H1 (cell line): ENCODE data around the gene ASH1L. TPM values are rescaled to one million over a fixed set of nuclear protein-coding genes. Genes with fewer than 3 reads are reported as not detected.

Experiments used
- CTCF ChIA-PET: fragments of 300-600 bp; sonication (Branson Sonifier 250); formaldehyde crosslinking; loops from one replicate; lab custom pipeline; 2021; ENCODE audit not compliant: partially characterized antibody; lab: Charles Lee
- POLR2A ChIA-PET: fragments of 300-600 bp; sonication (Branson Sonifier 250); formaldehyde crosslinking; loops from one replicate; lab custom pipeline; 2021; ENCODE audit warnings: inconsistent platforms; ENCODE audit not compliant: partially characterized antibody; lab: Charles Lee
- DNase-seq, 2 experiments: peaks; one replicate each; pipeline versions ENCODE4 v3.0.0 to v3.0.0-alpha.2; 2010 to 2022; ENCODE audit warnings: low spot score in 2 of 2, low read depth in 1 of 2, mixed read lengths in 1 of 2
- FAIRE-seq: peaks from 2 replicates; lab custom pipeline; 2011; peaks lifted over from hg19 to GRCh38; lab: Jason Lieb, UNC
- H2AFZ ChIP-seq: 2 replicates; pipeline ENCODE4 v1.8.1; 2012; ENCODE audit warnings: low read length, inconsistent platforms
- H2AK5ac ChIP-seq: 2 replicates; pipeline ENCODE4 v1.6.1; 2013; ENCODE audit warnings: low read depth, low read length
- H2BK120ac ChIP-seq: replicated peaks from 2 replicates; pipeline ENCODE3; 2013; ENCODE audit warnings: low read depth, low read length, inconsistent platforms
- H2BK12ac ChIP-seq: 2 replicates; pipeline ENCODE4 v1.6.1; 2013; ENCODE audit warnings: low read depth, low read length
- H2BK15ac ChIP-seq: 2 replicates; pipeline ENCODE4 v1.6.1; 2013; ENCODE audit warnings: low read length
- H2BK20ac ChIP-seq: 2 replicates; pipeline ENCODE4 v1.6.1; 2013; ENCODE audit warnings: low read length
- H2BK5ac ChIP-seq: 2 replicates; pipeline ENCODE4 v1.6.1; 2013; ENCODE audit warnings: low read depth, low read length
- H3K14ac ChIP-seq: 2 replicates; pipeline ENCODE4 v1.6.1; 2013; ENCODE audit warnings: inconsistent platforms; ENCODE audit not compliant: insufficient read length
- H3K18ac ChIP-seq: 2 replicates; pipeline ENCODE4 v1.6.1; 2013; ENCODE audit warnings: low read length; ENCODE audit errors: extremely low read depth
- H3K23ac ChIP-seq: 2 replicates; pipeline ENCODE4 v1.6.1; 2013; ENCODE audit warnings: inconsistent platforms; ENCODE audit not compliant: insufficient read length
- H3K23me2 ChIP-seq: 2 replicates; pipeline ENCODE4 v1.6.1; 2013; ENCODE audit warnings: low read depth, low read length
- H3K27ac ChIP-seq: 2 replicates; pipeline ENCODE4 v1.6.1; 2011; ENCODE audit warnings: low read depth, low read length, inconsistent platforms
- H3K27me3 ChIP-seq, 4 experiments: replicated peaks in 1 of 4; 1 replicate in 1 of 4; 2 replicates in 3 of 4; pipeline versions ENCODE4 v1.6.1 to v1.8.1; 2011 to 2013; ENCODE audit warnings: low read length in 3 of 4, mild to moderate bottlenecking in 3 of 4, inconsistent platforms in 2 of 4, mixed read lengths in 2 of 4, moderate library complexity in 1 of 4; ENCODE audit not compliant: control insufficient read depth in 3 of 4, insufficient read depth in 3 of 4; ENCODE audit errors: extremely low read depth in 1 of 4
- H3K36me3 ChIP-seq, 4 experiments: 2 replicates each; pipeline versions ENCODE4 v1.6.1 to v1.8.1; 2011 to 2013; ENCODE audit warnings: mild to moderate bottlenecking in 4 of 4, low read length in 3 of 4, moderate library complexity in 2 of 4, control low read depth in 1 of 4, inconsistent platforms in 1 of 4; ENCODE audit not compliant: insufficient read depth in 4 of 4, control insufficient read depth in 2 of 4
- H3K4ac ChIP-seq: replicated peaks from 2 replicates; pipeline ENCODE3; 2013; ENCODE audit warnings: low read length, low read depth, mixed read lengths, inconsistent platforms; ENCODE audit not compliant: insufficient read length
- H3K4me1 ChIP-seq, 4 experiments: replicated peaks in 1 of 4; 1 replicate in 1 of 4; 2 replicates in 3 of 4; pipeline versions ENCODE4 v1.6.1 to v1.8.1; 2011 to 2013; ENCODE audit warnings: low read length in 3 of 4, inconsistent platforms in 2 of 4, mixed read lengths in 1 of 4; ENCODE audit not compliant: insufficient read depth in 4 of 4, control insufficient read depth in 3 of 4
- H3K4me2 ChIP-seq, 2 experiments: 2 replicates each; pipeline versions ENCODE4 v1.6.1 to v1.8.1; 2011 to 2013; ENCODE audit warnings: low read depth in 2 of 2, low read length in 2 of 2, control low read depth in 1 of 2, inconsistent platforms in 1 of 2, mild to moderate bottlenecking in 1 of 2; ENCODE audit not compliant: insufficient read depth in 1 of 2
- H3K4me3 ChIP-seq, 4 experiments: fragments of 200-600, 300-600 bp in 1 of 4; sonication (generic), shearing (Covaris generic), sonication (Bioruptor Twin) in 1 of 4; 2 replicates each; pipeline versions ENCODE4 v1.5.1 to v1.8.1; 2011 to 2016; ENCODE audit warnings: low read length in 4 of 4, low read depth in 3 of 4, control low read depth in 2 of 4, inconsistent platforms in 2 of 4, mild to moderate bottlenecking in 2 of 4, mixed read lengths in 1 of 4, moderate library complexity in 1 of 4; ENCODE audit not compliant: insufficient read depth in 2 of 4; ENCODE audit errors: extremely low read depth in 1 of 4
- H3K56ac ChIP-seq: replicated peaks from 2 replicates; pipeline ENCODE3; 2013; ENCODE audit warnings: low read depth, mild to moderate bottlenecking, mixed read lengths, low read length, inconsistent platforms; ENCODE audit not compliant: insufficient read length
- H3K79me1 ChIP-seq: 2 replicates; pipeline ENCODE4 v1.6.1; 2013; ENCODE audit warnings: low read depth, low read length, control low read depth
- H3K79me2 ChIP-seq, 2 experiments: 2 replicates each; pipeline versions ENCODE4 v1.6.1 to v1.8.1; 2012 to 2013; ENCODE audit warnings: low read length in 2 of 2, mild to moderate bottlenecking in 2 of 2, inconsistent platforms in 1 of 2; ENCODE audit not compliant: insufficient read depth in 2 of 2, control insufficient read depth in 1 of 2
- H3K9ac ChIP-seq, 4 experiments: replicated peaks in 1 of 4; 1 replicate in 1 of 4; 2 replicates in 3 of 4; pipeline versions ENCODE4 v1.6.1 to v1.8.1; 2011 to 2013; ENCODE audit warnings: low read depth in 3 of 4, low read length in 3 of 4, control low read depth in 2 of 4, mild to moderate bottlenecking in 2 of 4, moderate library complexity in 2 of 4, inconsistent platforms in 1 of 4; ENCODE audit errors: extremely low read depth in 1 of 4
- H3K9me3 ChIP-seq, 2 experiments: 2 replicates each; pipeline versions ENCODE4 v1.6.1 to v1.8.1; 2012 to 2013; ENCODE audit warnings: mild to moderate bottlenecking in 2 of 2, moderate library complexity in 2 of 2, control low read depth in 1 of 2, inconsistent platforms in 1 of 2, low read depth in 1 of 2, low read length in 1 of 2, mixed read lengths in 1 of 2; ENCODE audit not compliant: insufficient read depth in 2 of 2
- H4K20me1 ChIP-seq, 2 experiments: replicated peaks in 1 of 2; 2 replicates each; pipeline versions ENCODE3 to v1.8.1; 2011 to 2013; ENCODE audit warnings: inconsistent platforms in 2 of 2, low read length in 2 of 2, mild to moderate bottlenecking in 1 of 2; ENCODE audit not compliant: insufficient read depth in 2 of 2, control insufficient read depth in 1 of 2
- H4K5ac ChIP-seq: 2 replicates; pipeline ENCODE4 v1.6.1; 2013; ENCODE audit warnings: low read length, low read depth, mixed read lengths, inconsistent platforms; ENCODE audit not compliant: insufficient read length
- H4K8ac ChIP-seq: 2 replicates; pipeline ENCODE4 v1.8.0; 2013; ENCODE audit warnings: mild to moderate bottlenecking, moderate library complexity, low read length, inconsistent platforms; ENCODE audit not compliant: insufficient read depth; ENCODE audit errors: extremely low read depth
- H4K91ac ChIP-seq: replicated peaks from 2 replicates; pipeline ENCODE3; 2013; ENCODE audit warnings: low read length, mixed read lengths, inconsistent platforms; ENCODE audit not compliant: insufficient read length
- EZH2 ChIP-seq: fragments of 200-600 bp; sonication (generic); IDR thresholded peaks from 2 replicates; pipeline ENCODE4 v1.7.1; 2012; ENCODE audit warnings: low read depth, mild to moderate bottlenecking, moderate library complexity, low read length, inconsistent platforms; ENCODE audit not compliant: severe bottlenecking
- USF2 ChIP-seq: IDR thresholded peaks from 2 replicates; pipeline ENCODE4 v1.6.1; 2011; ENCODE audit warnings: low read length, improper control_type of control experiment
- WGBS, 2 experiments: shearing (Covaris generic) in 1 of 2; methylation state at CpG; one replicate each; pipeline versions ENCODE4 v1.1.6 to v1.1.7; 2013 to 2015; ENCODE audit warnings: low lambda C conversion rate in 2 of 2, mixed read lengths in 2 of 2, inconsistent platforms in 1 of 2, low coverage in 1 of 2, missing lambda C conversion rate in 1 of 2; ENCODE audit not compliant: insufficient replicate concordance in 2 of 2, insufficient coverage in 1 of 2, insufficient read length in 1 of 2; ENCODE audit errors: extremely low coverage in 1 of 2, missing lambda C conversion rate in 1 of 2; 5-methylcytosine and 5-hydroxymethylcytosine counted together
- polyA plus RNA-seq, 7 experiments: library from polyadenylated mRNA; depleted of rRNA in 3 of 7; stranded (reverse) in 5 of 7; unstranded in 2 of 7; fragments of >200 nt in 5 of 7; fragments of 200-250 nt in 2 of 7; gene quantifications; 1 replicate in 5 of 7; 2 replicates in 1 of 7; 4 replicates in 1 of 7; pipeline versions ENCODE4 v1.2.1 to v1.2.3, GENCODE V29; 2011 to 2013; ENCODE audit warnings: missing spikeins in 2 of 7, mixed read lengths in 2 of 7
- total RNA-seq: library from RNA; stranded (reverse); fragmentation: NEBNext Ultra II Directional; extraction: Animal tissue kit (Norgen Biotek cat#: 25700); gene quantifications from 2 replicates; pipeline ENCODE4 v1.2.1, GENCODE V29; 2021

The ASH1L gene
- total and polyA plus RNA-seq, 2 of the 8 experiments (the other 6 are each of a cell fraction or from before 2014, with no cell fraction given), result 7.5 to 27.6 TPM

DNA sequence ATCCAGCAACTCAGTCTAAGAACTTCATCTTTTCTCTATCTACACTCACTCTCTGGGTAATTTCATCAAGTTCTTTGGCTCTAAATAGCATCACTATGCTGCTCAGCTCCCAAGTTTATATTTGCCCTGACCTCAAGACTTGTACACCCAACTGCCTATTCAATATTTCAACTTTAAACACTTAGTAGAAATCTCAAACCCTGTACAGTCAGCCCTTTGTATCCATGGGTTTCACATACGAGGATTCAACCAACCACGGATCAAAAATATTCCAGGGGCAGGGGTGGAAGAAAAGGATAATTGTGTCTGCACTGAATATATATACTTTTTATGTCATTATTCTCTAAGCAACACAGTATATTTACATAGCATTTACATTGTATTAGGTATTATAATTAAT, 13.9 kb downstream of the ASH1L start:
- Histone ChIP-seq H2BK20ac (no peak overlapping the region), H4K91ac (no peak overlapping the region), H3K4me1 (no peaks in the 10 kb centered on the region), H3K36me3 (no peaks in the 10 kb centered on the region), H3K9me3 (no peaks in the 10 kb centered on the region), H3K18ac (no peak overlapping the region), H3K27ac (no peak overlapping the region), H3K4ac (no peak overlapping the region), H4K20me1 (peaks cover 1 to 8% of the 10 kb centered on the region in 2 experiments), H3K4me3 (no peak overlapping the region), H3K56ac (no peak overlapping the region), H4K8ac (no peak overlapping the region), H2BK5ac (no peak overlapping the region), H2BK12ac (no peak overlapping the region), H4K5ac (no peak overlapping the region), H3K4me2 (no peak overlapping the region), H2BK15ac (no peak overlapping the region), H3K79me2 (peaks cover 0 to 86% of the 10 kb centered on the region in 2 experiments; a peak in 3 of 4 replicates), H2AFZ (no peak overlapping the region), H3K79me1 (peaks cover 2% of the 10 kb centered on the region; the same call in 1 of the 2 replicates), H2BK120ac (no peak overlapping the region), H3K23ac (no peak overlapping the region), H3K14ac (no peak overlapping the region), H2AK5ac (no peak overlapping the region), H3K23me2 (no peaks in the 10 kb centered on the region), H3K27me3 (no peaks in the 10 kb centered on the region), H3K9ac (no peak overlapping the region)
- ChIA-PET CTCF (interaction anchor here (0.6 to 1.0 kb wide), 4 partner anchors 18 to 94 kb away, joined by 3 read pairs; no protein-coding TSS in a partner anchor), POLR2A (no interaction called here)
- FAIRE-seq, result no peak
- TF ChIP-seq USF2, result no peak
- no peak for TF ChIP-seq EZH2
- 82% methylated on average over 2 of the region's 2 CpGs; no CpG with 5 or more reads in 1 of the 2 experiments for WGBS, 2 experiments
- DNase-seq, result no peak
